Renal cortex interstitium (tissue), 11 donors: Measurements from ENCODE around the gene BOLA2B. TPM values are rescaled to one million over a fixed set of nuclear protein-coding genes. Genes with fewer than 3 reads are reported as not detected.

Experiments used
- DNase-seq, 11 donors: peaks; one replicate each; pipeline ENCODE4 v3.0.0-alpha.2; 2013; ENCODE audit warnings: low read depth in 9 of 11, low spot score in 4 of 11; ENCODE audit errors: extremely low read depth in 1 of 11
- polyA plus RNA-seq, 3 donors: library from polyadenylated mRNA; unstranded; fragments of 120-200 nt; gene quantifications; one replicate each; pipeline ENCODE4 v1.2.1, GENCODE V29; 2013; ENCODE audit not compliant: insufficient read length in 3 of 3

BOLA2B gene
- polyA plus RNA-seq, 3 donors: 26.0 to 39.1 (median 36.5) TPM

DNA sequence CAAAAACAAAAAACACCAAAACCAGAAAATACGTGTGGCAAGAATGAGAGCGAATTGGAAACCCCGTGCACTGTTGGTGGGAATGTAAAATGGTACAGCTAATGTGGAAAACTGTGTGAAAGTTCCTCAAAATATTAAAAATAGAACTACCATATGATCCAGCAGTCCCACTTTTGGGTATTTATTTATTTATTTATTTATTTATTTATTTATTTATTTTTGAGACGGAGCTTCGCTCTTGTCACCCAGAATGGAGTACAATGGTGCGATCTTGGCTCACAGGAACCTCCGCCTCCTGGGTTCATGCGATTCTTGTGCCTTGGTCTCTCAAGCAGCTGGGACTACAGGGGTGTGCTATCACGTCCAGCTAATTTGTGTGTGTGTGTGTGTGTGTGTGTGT lies 40.9 kb downstream of the BOLA2B start:
- DNase-seq: no peak

- DNase-seq: no peak
Observed at GRCh38 chr16:30151091-30151490, 42.4 kb downstream of the BOLA2B start.

DNA sequence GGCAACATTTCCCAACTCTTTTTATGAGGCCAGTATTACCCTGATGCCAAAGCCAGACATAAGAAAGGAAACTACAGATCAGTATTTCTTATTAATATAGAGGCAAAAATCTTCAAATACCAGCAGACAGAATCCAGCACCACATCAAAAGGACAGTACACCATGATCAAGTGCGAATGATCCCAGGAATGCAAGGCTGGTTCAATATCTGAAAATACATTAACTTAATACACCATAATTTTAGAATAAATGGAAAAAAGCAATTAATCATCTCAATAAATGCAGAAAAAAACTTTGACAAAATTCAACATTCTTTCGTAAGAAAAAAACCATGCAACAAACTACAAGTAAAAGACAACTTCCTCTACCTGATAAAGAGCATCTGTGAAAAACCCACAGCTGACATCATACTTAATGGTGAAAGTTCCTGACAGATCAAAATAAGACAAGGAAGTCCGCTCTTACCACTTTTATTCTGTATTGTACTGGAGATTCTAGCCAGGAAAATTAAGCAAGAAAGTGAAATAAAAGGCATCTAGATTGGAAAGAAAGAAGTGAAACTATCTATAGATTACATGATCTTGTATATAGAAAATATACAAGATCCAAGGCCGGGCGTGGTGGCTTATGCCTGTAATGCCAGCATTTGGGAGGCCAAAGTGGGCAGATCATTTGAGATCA lies 44.1 kb downstream of the BOLA2B start:
- no peak for DNase-seq

DNA sequence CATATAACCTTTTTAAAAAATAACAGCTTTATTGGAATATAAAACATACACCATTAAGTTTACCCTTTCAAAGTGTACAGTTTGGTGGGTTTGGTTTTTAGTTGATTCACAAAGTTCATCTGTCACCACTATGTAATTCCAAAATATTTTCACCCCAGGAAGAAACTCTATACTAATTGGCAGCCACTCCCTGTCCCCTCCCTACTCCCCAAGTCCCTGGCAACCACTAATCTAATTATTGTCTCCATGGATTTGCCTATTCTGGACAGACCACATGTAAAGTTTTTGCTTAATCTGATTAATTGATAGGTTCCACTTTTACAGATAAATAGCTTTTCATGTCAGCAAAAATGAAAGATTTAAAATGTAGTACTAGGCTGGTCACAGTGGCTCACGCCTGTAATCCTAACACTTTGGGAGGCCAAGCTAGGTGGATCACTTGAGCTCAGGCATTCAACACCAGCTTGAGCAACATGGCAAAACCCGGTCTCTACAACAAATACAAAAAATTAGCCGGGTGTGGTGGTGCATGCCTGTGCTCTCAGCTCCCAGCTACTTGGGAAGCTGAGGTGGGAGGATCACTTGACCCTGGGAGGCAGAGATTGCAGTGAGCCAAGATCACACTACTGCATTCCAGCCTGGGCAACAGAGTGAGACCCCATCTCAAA lies 45.5 kb downstream of the BOLA2B start:
- no peak for DNase-seq

- DNase-seq: no peak
Observed at GRCh38 chr16:30145657-30146056, 47.8 kb downstream of the BOLA2B start.

- DNase-seq: no peak
Observed at GRCh38 chr16:30144917-30145316, 48.5 kb downstream of the BOLA2B start.

GRCh38 chr16:30144017-30144416 lies 49.4 kb downstream of the BOLA2B start:
- DNase-seq: no peak

- no peak for DNase-seq
Observed at GRCh38 chr16:30143347-30143702, 50.1 kb downstream of the BOLA2B start.

Other genes with a start within 250 kb of the BOLA2B start
- 100 to 1,000 TPM in 2 of 3 donors, 10 to 100 TPM in 1; 98.3 to 120 (median 107) TPM for gene TMEM219, start 231.6 kb downstream of the BOLA2B start, polyA plus RNA-seq
- gene TAOK2, start 219.8 kb downstream of the BOLA2B start, polyA plus RNA-seq: 10 to 100 TPM; 38.0 to 54.0 (median 52.6) TPM
- gene HIRIP3, start 198.0 kb downstream of the BOLA2B start, polyA plus RNA-seq: 10 to 100 TPM; 16.4 to 22.1 (median 19.3) TPM
- 10 to 100 TPM; 42.4 to 64.5 (median 53.7) TPM for gene INO80E, start 197.4 kb downstream of the BOLA2B start, polyA plus RNA-seq
- gene DOC2A, start 182.6 kb downstream of the BOLA2B start, polyA plus RNA-seq: 1 to 10 TPM; 2.2 to 5.2 (median 2.5) TPM
- not detected for gene C16orf92, start 170.5 kb downstream of the BOLA2B start, polyA plus RNA-seq
- gene TLCD3B, start 162.4 kb downstream of the BOLA2B start, polyA plus RNA-seq: 1 to 10 TPM in 2 of 3 donors, under 1 TPM in 1; 0.65 to 1.8 (median 1.3) TPM
- 100 to 1,000 TPM; 472 to 699 (median 578) TPM for gene ALDOA, start 127.9 kb downstream of the BOLA2B start, polyA plus RNA-seq
- 100 to 1,000 TPM in 1 of 3 donors, 10 to 100 TPM in 2; 82.7 to 112 (median 88.1) TPM for gene PPP4C, start 117.7 kb downstream of the BOLA2B start, polyA plus RNA-seq
- 1 to 10 TPM; 1.1 to 1.7 (median 1.5) TPM for gene TBX6, start 101.7 kb downstream of the BOLA2B start, polyA plus RNA-seq
- 10 to 100 TPM; 43.9 to 79.8 (median 55.5) TPM for gene YPEL3, start 97.5 kb downstream of the BOLA2B start, polyA plus RNA-seq
- gene GDPD3, start 80.1 kb downstream of the BOLA2B start, polyA plus RNA-seq: 10 to 100 TPM; 11.3 to 14.0 (median 12.6) TPM
- 10 to 100 TPM; 79.3 to 90.0 (median 82.7) TPM for gene MAPK3, start 70.4 kb downstream of the BOLA2B start, polyA plus RNA-seq
- 10 to 100 TPM in 1 of 3 donors, 1 to 10 TPM in 2; 5.3 to 16.6 (median 8.6) TPM for gene CORO1A, start 10.1 kb downstream of the BOLA2B start, polyA plus RNA-seq
- 10 to 100 TPM; 22.3 to 39.8 (median 23.1) TPM for gene SLX1A, start 209 bp upstream of the BOLA2B start, polyA plus RNA-seq
- 10 to 100 TPM in 2 of 3 donors, 1 to 10 TPM in 1; 5.9 to 17.5 (median 10.7) TPM for gene SULT1A3, start 5.6 kb upstream of the BOLA2B start, polyA plus RNA-seq
- gene NPIPB13, start 54.8 kb upstream of the BOLA2B start, polyA plus RNA-seq: 10 to 100 TPM in 2 of 3 donors, 1 to 10 TPM in 1; 4.1 to 12.3 (median 11.1) TPM
- 10 to 100 TPM; 53.8 to 60.5 (median 56.7) TPM for gene CD2BP2, start 161.6 kb upstream of the BOLA2B start, polyA plus RNA-seq
- gene TBC1D10B, start 176.8 kb upstream of the BOLA2B start, polyA plus RNA-seq: 10 to 100 TPM; 31.1 to 38.7 (median 38.2) TPM
- gene MYL11, start 181.1 kb upstream of the BOLA2B start, polyA plus RNA-seq: 1 to 10 TPM in 2 of 3 donors, under 1 TPM in 1; 0.56 to 4.5 (median 1.2) TPM
- 1 to 10 TPM; 1.7 to 3.1 (median 3.1) TPM for gene SEPTIN1, start 188.9 kb upstream of the BOLA2B start, polyA plus RNA-seq
- 10 to 100 TPM; 13.1 to 16.5 (median 13.4) TPM for gene ZNF48, start 201.8 kb upstream of the BOLA2B start, polyA plus RNA-seq
- 1 to 10 TPM; 4.7 to 9.2 (median 7.2) TPM for gene ZNF771, start 213.9 kb upstream of the BOLA2B start, polyA plus RNA-seq
- 10 to 100 TPM; 45.0 to 56.9 (median 48.6) TPM for gene DCTPP1, start 236.4 kb upstream of the BOLA2B start, polyA plus RNA-seq